Uterus (tissue), 4 donors: Measurements from ENCODE around the gene NT5C1A. TPM values are rescaled to one million over a fixed set of nuclear protein-coding genes. Genes with fewer than 3 reads are reported as not detected.

Source experiments
- DNase-seq, 2 donors: peaks; one replicate each; pipeline ENCODE4 v3.0.0-alpha.2; 2019 to 2020
- H3K27ac ChIP-seq, 2 donors: fragments of 200-600 bp; sonication (generic); 1 replicate in 1 of 2; 2 replicates in 1 of 2; pipeline ENCODE4 v1.5.1; 2016 to 2018
- H3K27me3 ChIP-seq, 2 donors: fragments of 200-600 bp; sonication (generic); one replicate each; pipeline ENCODE4 v1.5.1; 2018 to 2019; ENCODE audit warnings: control low read depth in 1 of 2
- H3K36me3 ChIP-seq, 2 donors: fragments of 200-600 bp; sonication (generic); one replicate each; pipeline ENCODE4 v1.5.1; 2019; ENCODE audit warnings: control low read depth in 1 of 2
- H3K4me1 ChIP-seq, 2 donors: fragments of 200-600 bp; sonication (generic); one replicate each; pipeline ENCODE4 v1.5.1; 2018 to 2019; ENCODE audit warnings: control low read depth in 1 of 2
- H3K4me3 ChIP-seq, 2 donors: fragments of 200-600 bp; sonication (generic); 1 replicate in 1 of 2; 2 replicates in 1 of 2; pipeline ENCODE4 v1.5.1; 2018 to 2019; ENCODE audit warnings: mild to moderate bottlenecking in 1 of 2
- H3K9me3 ChIP-seq, 2 donors: fragments of 200-600 bp; sonication (generic); one replicate each; pipeline ENCODE4 v1.5.1; 2019; ENCODE audit warnings: control low read depth in 1 of 2
- CTCF ChIP-seq, 4 experiments: fragments of 200-600 bp in 2 of 4; fragments of 450-650 bp in 2 of 4; sonication (generic) in 2 of 4; IDR thresholded peaks; one replicate each; pipeline ENCODE4 v1.5.1; 2016 to 2019; ENCODE audit warnings: antibody characterized with exemption in 4 of 4, mild to moderate bottlenecking in 2 of 4, moderate library complexity in 1 of 4
- POLR2A ChIP-seq, 2 donors: fragments of 450-650 bp; IDR thresholded peaks; one replicate each; pipeline ENCODE4 v1.6.1; 2016; ENCODE audit warnings: antibody characterized with exemption in 2 of 2, mild to moderate bottlenecking in 1 of 2, moderate library complexity in 1 of 2
- intact Hi-C: fragments of 100-400 bp; cut with DNase I; formaldehyde crosslinking; loops from one replicate; pipeline ENCODE4 v1.15.1; 2023; ENCODE audit warnings: low total_unique reads
- total RNA-seq, 4 donors: library from RNA; depleted of rRNA in 3 of 4; stranded (reverse); fragments of >200 nt in 3 of 4; gene quantifications; one replicate each; pipeline versions ENCODE4 v1.1.0 to v1.2.4, GENCODE V29; 2014 to 2023
- donor health status: DM: yes; HTN: yes; CAD: no.

Gene NT5C1A
- total RNA-seq, 4 donors from 2014 or later: 1.1 to 1.8 TPM; not detected in 2

- no peaks in the 10 kb centered on the region for H3K36me3 ChIP-seq
- no peaks in the 10 kb centered on the region for H3K4me1 ChIP-seq
- DNase-seq: no peak
- intact Hi-C loops: no loop called here
- TF ChIP-seq CTCF (IDR thresholded peaks at IDR 0.05) (no peak), POLR2A (IDR thresholded peaks at IDR 0.05) (no peak)
- H3K4me3 ChIP-seq: no peak overlapping the region
- no peaks in the 10 kb centered on the region for H3K27me3 ChIP-seq
- H3K9me3 ChIP-seq: no peaks in the 10 kb centered on the region
- H3K27ac ChIP-seq: no peak overlapping the region
Observed at GRCh38 chr1:39662861-39663260, 9.0 kb downstream of the NT5C1A start.

- Histone ChIP-seq H3K9me3 (no peaks in the 10 kb centered on the region), H3K27ac (no peak overlapping the region), H3K4me3 (no peak overlapping the region), H3K27me3 (no peaks in the 10 kb centered on the region), H3K36me3 (no peaks in the 10 kb centered on the region), H3K4me1 (no peaks in the 10 kb centered on the region)
- TF ChIP-seq CTCF (IDR thresholded peaks at IDR 0.05): no peak
- TF ChIP-seq POLR2A (IDR thresholded peaks at IDR 0.05): no peak
- intact Hi-C loops: no loop called here
- DNase-seq: no peak
Observed at GRCh38 chr1:39659538-39659937, 12.4 kb downstream of the NT5C1A start.

- intact Hi-C loops: no loop called here
- Histone ChIP-seq H3K4me3 (no peak overlapping the region), H3K27ac (no peak overlapping the region), H3K36me3 (no peaks in the 10 kb centered on the region), H3K27me3 (no peaks in the 10 kb centered on the region), H3K4me1 (no peaks in the 10 kb centered on the region), H3K9me3 (no peaks in the 10 kb centered on the region)
- DNase-seq: no peak
- TF ChIP-seq POLR2A (IDR thresholded peaks at IDR 0.05) (no peak), CTCF (IDR thresholded peaks at IDR 0.05) (no peak)
Observed at GRCh38 chr1:39659110-39659509, 12.8 kb downstream of the NT5C1A start.

- H3K4me1 ChIP-seq: no peaks in the 10 kb centered on the region
- peak; percentile 50 to 74 for DNase-seq
- peak; percentile 49 to 63 (median 60) for TF ChIP-seq CTCF (IDR thresholded peaks at IDR 0.05)
- no peak for TF ChIP-seq POLR2A (IDR thresholded peaks at IDR 0.05)
- no peak overlapping the region for H3K4me3 ChIP-seq
- intact Hi-C loops: no loop called here
- H3K27ac ChIP-seq: no peak overlapping the region
- no peaks in the 10 kb centered on the region for H3K9me3 ChIP-seq
- no peaks in the 10 kb centered on the region for H3K27me3 ChIP-seq
- no peaks in the 10 kb centered on the region for H3K36me3 ChIP-seq
Observed at GRCh38 chr1:39657923-39658485, 13.9 kb downstream of the NT5C1A start.

- Histone ChIP-seq H3K4me1 (no peaks in the 10 kb centered on the region), H3K9me3 (no peaks in the 10 kb centered on the region), H3K36me3 (no peaks in the 10 kb centered on the region), H3K27me3 (no peaks in the 10 kb centered on the region), H3K27ac (no peak overlapping the region), H3K4me3 (no peak overlapping the region)
- DNase-seq: no peak
- intact Hi-C loops: no loop called here
- TF ChIP-seq CTCF (IDR thresholded peaks at IDR 0.05) (no peak), POLR2A (IDR thresholded peaks at IDR 0.05) (no peak)
Observed at GRCh38 chr1:39657402-39657801, 14.5 kb downstream of the NT5C1A start.
